ENCODE data around the gene ARMS2.

ARMS2 gene

GRCh38 chr10:122454071-122454470 lies 382 bp upstream of the ARMS2 start:
- Histone ChIP-seq H3K27ac (no peak overlapping the region), H3K36me3 (no peaks in the 10 kb centered on the region), H3K9me3 (ENCODE audit: severe bottlenecking) (peaks cover 4% of the 10 kb centered on the region), H3K27me3 (ENCODE audit: insufficient read depth, low read depth, severe bottlenecking) (no peaks in the 10 kb centered on the region), H3K4me3 (ENCODE audit: low read depth, low read length) (no peak overlapping the region)
- no peak for DNase-seq
- TF ChIP-seq, protein P1, sequence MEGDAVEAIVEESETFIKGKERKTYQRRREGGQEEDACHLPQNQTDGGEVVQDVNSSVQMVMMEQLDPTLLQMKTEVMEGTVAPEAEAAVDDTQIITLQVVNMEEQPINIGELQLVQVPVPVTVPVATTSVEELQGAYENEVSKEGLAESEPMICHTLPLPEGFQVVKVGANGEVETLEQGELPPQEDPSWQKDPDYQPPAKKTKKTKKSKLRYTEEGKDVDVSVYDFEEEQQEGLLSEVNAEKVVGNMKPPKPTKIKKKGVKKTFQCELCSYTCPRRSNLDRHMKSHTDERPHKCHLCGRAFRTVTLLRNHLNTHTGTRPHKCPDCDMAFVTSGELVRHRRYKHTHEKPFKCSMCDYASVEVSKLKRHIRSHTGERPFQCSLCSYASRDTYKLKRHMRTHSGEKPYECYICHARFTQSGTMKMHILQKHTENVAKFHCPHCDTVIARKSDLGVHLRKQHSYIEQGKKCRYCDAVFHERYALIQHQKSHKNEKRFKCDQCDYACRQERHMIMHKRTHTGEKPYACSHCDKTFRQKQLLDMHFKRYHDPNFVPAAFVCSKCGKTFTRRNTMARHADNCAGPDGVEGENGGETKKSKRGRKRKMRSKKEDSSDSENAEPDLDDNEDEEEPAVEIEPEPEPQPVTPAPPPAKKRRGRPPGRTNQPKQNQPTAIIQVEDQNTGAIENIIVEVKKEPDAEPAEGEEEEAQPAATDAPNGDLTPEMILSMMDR (IDR thresholded peaks at IDR 0.05; ENCODE audit: low read depth, low read length) = no peak

GRCh38 chr10:122455376-122456079 lies 1.1 kb downstream of the ARMS2 start:
- H3K27me3 ChIP-seq (ENCODE audit: insufficient read depth, low read depth, severe bottlenecking) = no peaks in the 10 kb centered on the region
- no peak overlapping the region for H3K27ac ChIP-seq
- no peaks in the 10 kb centered on the region for H3K36me3 ChIP-seq
- TF ChIP-seq, protein P1 (IDR thresholded peaks at IDR 0.05; ENCODE audit: low read depth, low read length) = no peak
- no peak overlapping the region for H3K4me3 ChIP-seq (ENCODE audit: low read depth, low read length)
- no peak for DNase-seq
- H3K9me3 ChIP-seq (ENCODE audit: severe bottlenecking) = peaks cover 4% of the 10 kb centered on the region

DNA sequence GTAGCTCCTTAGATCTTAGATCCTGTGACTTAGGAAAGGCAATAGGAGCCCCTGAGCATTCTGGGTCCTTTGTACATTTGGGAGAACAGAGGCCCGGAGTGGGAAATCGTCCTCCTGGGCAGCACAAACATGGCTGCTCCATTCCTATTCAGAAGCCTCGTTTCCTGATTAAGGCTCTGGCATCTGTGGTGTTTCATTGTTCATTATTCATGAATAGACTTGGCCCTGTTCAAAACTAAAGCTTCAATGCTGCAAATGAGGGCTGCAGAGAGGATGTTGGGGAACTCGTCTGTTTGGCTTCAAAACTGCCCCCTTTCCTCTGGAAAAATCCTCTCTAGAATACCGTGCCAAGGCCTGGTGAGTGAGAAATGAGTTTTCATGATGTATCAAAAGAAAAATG lies 3.5 kb downstream of the ARMS2 start:
- no peaks in the 10 kb centered on the region for H3K36me3 ChIP-seq
- TF ChIP-seq, protein P1 (IDR thresholded peaks at IDR 0.05; ENCODE audit: low read depth, low read length) = no peak
- no peaks in the 10 kb centered on the region for H3K9me3 ChIP-seq (ENCODE audit: severe bottlenecking)

GRCh38 chr10:122458693-122459092 lies 4.2 kb downstream of the ARMS2 start:
- TF ChIP-seq, protein P1 (IDR thresholded peaks at IDR 0.05; ENCODE audit: low read depth, low read length) = no peak
- DNase-seq = no peak
- no peak overlapping the region for H3K27ac ChIP-seq
- H3K4me3 ChIP-seq (ENCODE audit: low read depth, low read length) = no peak overlapping the region
- H3K36me3 ChIP-seq = no peaks in the 10 kb centered on the region
- no peaks in the 10 kb centered on the region for H3K9me3 ChIP-seq (ENCODE audit: severe bottlenecking)
- no peaks in the 10 kb centered on the region for H3K27me3 ChIP-seq (ENCODE audit: insufficient read depth, low read depth, severe bottlenecking)

More for the DNA sequence above, 3.5 kb downstream of the ARMS2 start:
- no peak overlapping the region for H3K4me3 ChIP-seq (ENCODE audit: low read depth, low read length)
- no peaks in the 10 kb centered on the region for H3K27me3 ChIP-seq (ENCODE audit: insufficient read depth, low read depth, severe bottlenecking)
- no peak for DNase-seq
- no peak overlapping the region for H3K27ac ChIP-seq

- DNase-seq = no peak
- Histone ChIP-seq H3K4me3 (ENCODE audit: low read depth, low read length) (no peak overlapping the region), H3K36me3 (no peaks in the 10 kb centered on the region), H3K9me3 (ENCODE audit: severe bottlenecking) (no peaks in the 10 kb centered on the region), H3K27ac (no peak overlapping the region), H3K27me3 (ENCODE audit: insufficient read depth, low read depth, severe bottlenecking) (no peaks in the 10 kb centered on the region)
- TF ChIP-seq, protein P1 (IDR thresholded peaks at IDR 0.05; ENCODE audit: low read depth, low read length) = no peak
Measured at GRCh38 chr10:122459561-122460273, 5.3 kb downstream of the ARMS2 start.
